Activated CD4-positive, alpha-beta T cell treated with anti-CD3 and anti-CD28 coated beads, Interleukin-2, amount 50 U/mL, for 48 hours (primary cell): ENCODE results near the gene KRTAP5-9.
"Not testable (repeated sequence)": the region's sequence is repeated elsewhere in the genome, so short reads cannot be mapped to it uniquely, and the experiment has no call there.

Experiments
- DNase-seq, 2 experiments: peaks; one replicate each; pipeline ENCODE4 v3.0.0-alpha.2; 2020

KRTAP5-9 gene

GRCh38 chr11:71548120-71548519, at the start of gene KRTAP5-9:
KRTAP5-9 (plus strand) TSS chr11:71548420; CDS start chr11:71548658, 238 bp downstream.
- DNase-seq = no peak

- no peak for DNase-seq
Observed at GRCh38 chr11:71499125-71499524, 49.1 kb upstream of the KRTAP5-9 start.

- DNase-seq = no peak
Observed at GRCh38 chr11:71499546-71499945, 48.7 kb upstream of the KRTAP5-9 start.

- no peak for DNase-seq
Observed at GRCh38 chr11:71500601-71501021, 47.6 kb upstream of the KRTAP5-9 start.

- no peak for DNase-seq
Observed at GRCh38 chr11:71501071-71501985, 46.9 kb upstream of the KRTAP5-9 start.

GRCh38 chr11:71502026-71502425, 46.2 kb upstream of the KRTAP5-9 start:
- DNase-seq = no peak

- no peak for DNase-seq
Observed at GRCh38 chr11:71502871-71503435, 45.3 kb upstream of the KRTAP5-9 start.

- DNase-seq = no peak
Observed at GRCh38 chr11:71504531-71504930, 43.7 kb upstream of the KRTAP5-9 start.

GRCh38 chr11:71505001-71505400, 43.2 kb upstream of the KRTAP5-9 start:
- DNase-seq = no peak

GRCh38 chr11:71505781-71506180, 42.4 kb upstream of the KRTAP5-9 start:
- no peak for DNase-seq

GRCh38 chr11:71507102-71507501, 41.1 kb upstream of the KRTAP5-9 start:
- DNase-seq = no peak

- no peak for DNase-seq
Observed at GRCh38 chr11:71518506-71519471, 29.4 kb upstream of the KRTAP5-9 start.

- DNase-seq = no peak
Observed at GRCh38 chr11:71519546-71519945, 28.7 kb upstream of the KRTAP5-9 start.

- DNase-seq = no peak
Observed at GRCh38 chr11:71525188-71525937, 22.9 kb upstream of the KRTAP5-9 start.

GRCh38 chr11:71525938-71526495, 22.2 kb upstream of the KRTAP5-9 start:
- DNase-seq = no peak

GRCh38 chr11:71526796-71527575, 21.2 kb upstream of the KRTAP5-9 start, which contains the start of gene KRTAP5-7:
KRTAP5-7 (plus strand) TSS chr11:71527267; CDS start chr11:71527301, 34 bp downstream.
- not testable (repeated sequence) for DNase-seq

GRCh38 chr11:71527576-71528210, 20.5 kb upstream of the KRTAP5-9 start:
- no peak for DNase-seq

- DNase-seq = no peak
Observed at GRCh38 chr11:71530602-71531001, 17.6 kb upstream of the KRTAP5-9 start.

GRCh38 chr11:71532036-71532610, 16.1 kb upstream of the KRTAP5-9 start:
- no peak for DNase-seq
